ENCODE results near the gene EDIL3.

- no peak for TF ChIP-seq REST (IDR thresholded peaks at IDR 0.05; ENCODE audit: insufficient read depth in 1 of 2, low read depth in 2 of 2, low read length in 2 of 2)
- no peak for TF ChIP-seq POLR2AphosphoS5 (IDR thresholded peaks at IDR 0.05; ENCODE audit: low read depth, low read length)
These were observed 315.0 kb downstream of the EDIL3 start for GRCh38 chr5:84069608-84070179.

Data from PFSK-1 (cell line).